Measurements from ENCODE around the gene THTPA.

- TF ChIP-seq HNRNPK (IDR thresholded peaks at IDR 0.05; ENCODE audit: low read depth, low read length, poor library complexity, severe bottlenecking): no peak
- TF ChIP-seq MED1 (CRISPR knock-in tag; IDR thresholded peaks at IDR 0.05; ENCODE audit: borderline replicate concordance): no peak
- TF ChIP-seq POLR2AphosphoS5 (IDR thresholded peaks at IDR 0.05; ENCODE audit: control insufficient read depth, insufficient read depth, low read depth, low read length): no peak
- no peak for TF ChIP-seq MBD2 (IDR thresholded peaks at IDR 0.05; ENCODE audit: borderline replicate concordance, low read depth)
- no peak for TF ChIP-seq RAD21 (CRISPR knock-in tag; conservative IDR thresholded peaks at IDR 0.05 in 1 of 2, IDR thresholded peaks at IDR 0.05 in 1 of 2)
- TF ChIP-seq, protein P1, sequence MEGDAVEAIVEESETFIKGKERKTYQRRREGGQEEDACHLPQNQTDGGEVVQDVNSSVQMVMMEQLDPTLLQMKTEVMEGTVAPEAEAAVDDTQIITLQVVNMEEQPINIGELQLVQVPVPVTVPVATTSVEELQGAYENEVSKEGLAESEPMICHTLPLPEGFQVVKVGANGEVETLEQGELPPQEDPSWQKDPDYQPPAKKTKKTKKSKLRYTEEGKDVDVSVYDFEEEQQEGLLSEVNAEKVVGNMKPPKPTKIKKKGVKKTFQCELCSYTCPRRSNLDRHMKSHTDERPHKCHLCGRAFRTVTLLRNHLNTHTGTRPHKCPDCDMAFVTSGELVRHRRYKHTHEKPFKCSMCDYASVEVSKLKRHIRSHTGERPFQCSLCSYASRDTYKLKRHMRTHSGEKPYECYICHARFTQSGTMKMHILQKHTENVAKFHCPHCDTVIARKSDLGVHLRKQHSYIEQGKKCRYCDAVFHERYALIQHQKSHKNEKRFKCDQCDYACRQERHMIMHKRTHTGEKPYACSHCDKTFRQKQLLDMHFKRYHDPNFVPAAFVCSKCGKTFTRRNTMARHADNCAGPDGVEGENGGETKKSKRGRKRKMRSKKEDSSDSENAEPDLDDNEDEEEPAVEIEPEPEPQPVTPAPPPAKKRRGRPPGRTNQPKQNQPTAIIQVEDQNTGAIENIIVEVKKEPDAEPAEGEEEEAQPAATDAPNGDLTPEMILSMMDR (IDR thresholded peaks at IDR 0.05 in 2 of 3, conservative IDR thresholded peaks at IDR 0.05 in 1 of 3; ENCODE audit: insufficient read depth in 2 of 3, low read depth in 1 of 3, low read length in 3 of 3): no peak
- no peak for TF ChIP-seq SP1 (CRISPR knock-in tag; IDR thresholded peaks at IDR 0.05)
- TF ChIP-seq TEAD4 (IDR thresholded peaks at IDR 0.05; ENCODE audit: low read length): no peak
- TF ChIP-seq TEAD4 (CRISPR knock-in tag; IDR thresholded peaks at IDR 0.05; ENCODE audit: borderline replicate concordance): no peak
- no peak for TF ChIP-seq ADNP (tag; IDR thresholded peaks at IDR 0.05)
Measured at GRCh38 chr14:23604675-23605170, 48.7 kb downstream of the THTPA start.
